ENCODE data around the gene CAMK1.

The CAMK1 gene

DNA sequence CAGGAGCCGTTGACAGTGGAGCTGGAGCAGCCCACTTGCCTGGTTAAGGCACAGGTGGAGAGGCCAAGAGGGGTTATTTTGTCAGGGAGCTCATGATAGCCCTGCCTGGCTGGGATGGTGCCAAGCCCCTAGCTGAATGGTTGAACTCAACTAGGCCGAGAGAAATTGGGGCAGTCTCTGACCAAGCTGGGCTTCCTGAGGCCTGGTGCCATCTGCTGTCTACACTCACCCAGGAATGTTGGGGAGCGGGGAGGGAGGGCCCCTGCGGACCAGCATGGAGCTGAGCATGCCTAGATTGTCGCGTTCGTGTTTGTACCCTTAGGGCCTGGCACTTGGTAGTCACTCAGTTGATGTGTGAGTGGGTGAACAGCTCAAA lies 37.0 kb downstream of the CAMK1 start:
- no peak for DNase-seq

DNA sequence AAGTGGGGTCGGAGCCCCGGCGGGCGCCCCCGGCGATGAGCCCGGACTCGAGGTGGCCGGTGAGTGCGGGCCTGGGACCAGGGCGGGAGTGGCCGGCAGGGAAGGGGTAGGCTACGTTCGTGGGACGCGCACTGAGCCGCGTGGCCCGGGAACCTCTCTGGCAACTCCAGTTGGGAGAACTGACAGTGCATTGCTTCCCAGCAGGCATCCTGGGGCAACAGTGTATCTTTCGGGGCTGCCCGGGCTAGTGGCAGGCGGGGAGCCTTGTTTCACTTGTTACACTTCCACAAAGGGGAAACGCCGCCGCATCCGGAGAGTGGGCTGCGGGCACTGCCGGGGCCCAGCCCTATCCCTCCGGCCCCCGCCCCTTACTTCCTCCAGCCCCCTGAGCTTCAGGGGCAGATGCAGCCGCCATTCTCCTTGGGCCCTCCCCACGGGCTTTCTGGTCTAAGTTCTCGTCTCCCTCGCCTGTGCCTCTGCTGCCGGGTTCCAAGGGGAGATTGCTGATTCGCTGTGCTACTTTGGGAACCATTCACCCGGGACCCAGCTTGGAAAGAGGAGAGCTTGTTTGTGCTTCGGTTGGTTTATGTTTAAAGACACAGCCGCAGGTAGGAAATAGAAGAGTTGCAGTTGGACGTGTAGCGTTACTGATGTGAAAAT lies 37.5 kb downstream of the CAMK1 start:
- peak; percentile 74 for DNase-seq

DNA sequence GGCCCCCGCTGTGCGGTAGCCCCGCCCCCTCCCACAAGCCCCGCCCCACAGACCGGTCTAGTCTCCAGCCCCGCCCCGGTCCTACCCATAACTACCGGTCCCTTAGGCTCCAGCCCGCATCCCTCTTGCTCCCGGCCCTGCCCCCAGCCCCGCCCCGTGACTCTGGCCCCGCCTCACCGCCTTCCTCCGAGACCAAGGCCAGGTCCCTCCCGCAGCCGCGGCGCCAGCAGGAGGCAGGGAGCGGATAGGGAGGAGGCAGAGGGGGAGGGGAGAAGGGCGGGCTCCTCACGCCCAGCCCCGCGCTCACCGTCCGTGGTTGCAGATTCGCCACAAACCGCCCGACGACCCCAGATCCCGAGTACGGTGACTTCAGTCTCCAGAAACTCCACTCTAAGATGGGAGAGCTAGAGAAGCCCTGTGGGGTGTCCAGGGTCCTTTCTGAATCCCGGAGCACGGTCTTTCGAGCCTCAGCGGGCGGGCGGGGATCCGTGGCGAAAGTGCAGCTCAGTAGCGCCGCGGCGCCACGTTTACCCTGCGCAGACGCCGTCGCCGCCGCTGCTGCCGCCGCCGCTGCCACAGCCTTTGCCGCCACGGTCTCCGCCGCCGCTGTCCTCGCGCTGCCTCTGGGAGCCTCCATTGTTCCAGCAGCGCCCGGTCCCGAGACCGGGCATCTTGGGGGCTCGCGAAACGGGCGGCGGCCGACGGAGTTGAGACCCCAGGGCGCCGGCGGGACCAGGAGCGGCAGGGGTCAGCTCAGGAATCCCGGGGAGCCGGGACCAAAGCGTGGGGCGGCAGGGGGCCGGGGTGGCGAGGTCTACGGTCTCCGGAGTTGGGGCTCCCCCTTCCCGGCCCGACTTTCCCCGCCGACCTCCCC lies 38.3 kb downstream of the CAMK1 start, which contains the start of gene BRPF1:
Gene BRPF1 (plus strand): TSS at position 530 of the 874 bp plus-strand sequence. CDS start 2,406 bp downstream, outside the sequence.
- DNase-seq, result peak; percentile 99

DNA sequence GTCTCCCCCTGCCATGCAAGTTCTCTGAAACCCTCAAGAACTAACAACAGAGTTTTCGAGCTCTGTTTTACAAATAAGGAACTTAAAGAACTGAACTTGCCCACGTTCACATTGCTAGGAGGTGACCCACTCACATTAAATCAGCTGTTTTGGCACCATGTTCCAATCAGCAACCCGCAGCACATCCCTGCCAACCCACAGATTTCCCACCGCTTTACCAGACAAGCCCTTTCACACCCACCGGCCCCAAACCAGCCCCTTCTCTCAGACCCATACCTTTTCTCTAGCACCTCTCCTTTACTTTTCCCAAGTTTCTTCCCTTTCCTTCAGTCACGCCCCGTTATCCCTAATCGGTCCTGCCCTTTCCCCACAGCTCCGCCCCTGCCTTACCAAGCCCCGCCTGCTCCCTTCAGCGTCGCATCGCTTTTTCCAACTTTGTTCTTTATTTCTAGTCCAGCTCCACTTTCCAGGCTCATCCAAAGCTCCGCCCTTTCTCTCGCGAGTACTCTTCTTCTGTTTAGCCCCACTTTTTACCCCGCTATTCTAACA lies 39.0 kb downstream of the CAMK1 start:
- no peak for DNase-seq

- no peak for DNase-seq
Measured at GRCh38 chr3:9729419-9729818, 40.3 kb downstream of the CAMK1 start.

DNA sequence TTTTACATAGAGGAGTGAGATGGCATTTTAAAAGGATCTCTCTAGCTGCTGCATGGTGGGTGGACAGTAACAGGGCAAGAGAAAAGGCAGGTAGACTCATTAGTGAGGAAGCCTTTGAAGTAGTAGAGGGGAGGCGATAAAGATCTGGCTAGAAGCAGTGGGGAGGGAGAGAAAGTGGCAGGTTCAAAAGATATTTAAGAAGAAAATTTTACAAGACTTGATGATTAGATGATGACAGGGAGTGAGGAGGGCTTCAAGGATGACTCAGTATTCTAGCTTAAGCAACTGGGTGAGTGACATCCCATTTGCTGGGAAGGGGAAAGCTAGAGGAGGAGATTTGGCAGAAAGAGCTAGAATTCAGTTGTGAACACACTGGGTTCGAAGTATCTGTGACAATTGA lies 42.0 kb downstream of the CAMK1 start:
- DNase-seq, result no peak

DNA sequence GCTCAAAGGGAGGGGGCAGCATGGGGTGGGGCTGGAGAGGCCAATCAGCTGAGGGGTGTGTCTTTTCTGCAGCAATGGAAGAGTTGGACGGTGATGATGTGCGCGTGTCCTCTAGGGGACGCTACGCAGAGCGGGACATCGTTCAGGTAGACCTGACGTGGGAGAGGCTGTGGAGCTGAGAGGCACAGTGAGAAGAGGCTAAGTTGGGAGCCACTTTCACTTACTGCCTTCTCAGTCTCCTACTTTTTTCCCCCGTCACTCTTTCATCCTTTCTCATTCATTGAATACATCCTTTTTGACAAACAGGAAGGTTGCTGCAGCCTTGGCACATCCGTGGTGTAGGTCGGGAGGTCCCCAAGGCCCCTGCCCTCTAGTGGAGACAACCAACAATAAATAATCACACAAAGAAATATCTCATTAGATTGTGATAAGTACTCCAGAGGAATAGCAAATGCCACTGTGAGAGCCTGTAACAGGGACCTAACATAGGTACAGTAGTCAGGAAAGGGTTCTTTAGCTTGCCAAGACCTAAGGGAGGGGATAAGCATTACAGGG lies 42.6 kb downstream of the CAMK1 start:
- peak; percentile 75 for DNase-seq

GRCh38 chr3:9725775-9726515 lies 43.8 kb downstream of the CAMK1 start:
- no peak for DNase-seq

DNA sequence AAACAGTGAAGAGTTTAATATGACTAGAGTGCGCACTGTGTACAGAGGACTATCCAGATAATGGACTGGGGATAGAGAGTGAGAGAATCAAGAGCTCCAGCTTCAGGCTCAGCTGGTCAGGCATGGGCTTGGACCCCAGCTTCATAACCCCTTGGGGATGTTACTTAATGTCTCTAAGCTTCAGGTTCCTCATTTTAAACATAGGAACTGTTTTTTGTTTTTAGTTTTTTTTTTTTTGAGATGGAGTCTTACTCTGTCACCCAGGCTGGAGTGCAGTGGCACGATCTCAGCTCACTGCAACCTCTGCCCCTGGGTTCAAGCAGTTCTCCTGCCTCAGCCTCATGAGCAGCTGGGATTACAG lies 48.1 kb downstream of the CAMK1 start:
- no peak for DNase-seq

- DNase-seq, result no peak
Measured at GRCh38 chr3:9721015-9721699, 48.6 kb downstream of the CAMK1 start.

DNA sequence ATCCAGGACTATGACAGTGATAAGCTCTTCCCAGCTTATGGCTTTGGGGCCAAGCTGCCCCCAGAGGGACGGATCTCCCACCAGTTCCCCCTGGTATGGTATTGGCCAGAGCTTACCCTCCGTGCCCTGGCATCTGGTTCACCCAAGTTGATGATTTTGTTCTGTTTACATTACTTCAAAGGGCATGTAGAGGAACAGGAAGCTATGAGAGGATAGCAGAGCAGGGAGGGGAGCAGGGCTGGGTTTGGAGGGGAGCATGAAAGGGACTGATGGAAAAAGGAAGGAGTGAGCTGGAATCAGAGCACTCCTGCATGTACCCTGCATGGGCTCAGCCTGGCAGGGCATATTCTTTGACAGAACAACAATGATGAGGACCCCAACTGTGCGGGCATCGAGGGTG lies 51.6 kb downstream of the CAMK1 start:
- DNase-seq, result no peak

DNA sequence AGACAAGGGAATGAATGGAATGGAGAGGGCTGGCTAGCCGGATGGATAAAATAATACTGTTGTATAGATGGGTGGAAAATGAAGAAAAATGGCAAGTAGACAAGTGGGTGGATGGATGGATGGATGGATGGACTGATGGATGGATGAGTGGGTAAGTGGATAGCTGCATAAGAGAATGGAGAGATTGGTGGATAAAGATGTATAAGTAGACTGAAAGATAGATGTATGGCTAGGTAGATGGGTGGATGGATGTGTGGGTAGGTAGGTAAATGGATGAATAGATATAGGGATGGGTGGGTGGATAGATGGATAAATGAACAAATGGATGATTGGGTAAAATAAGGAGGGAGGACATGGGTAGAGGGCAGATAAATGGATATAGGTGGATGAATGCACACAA lies 52.2 kb downstream of the CAMK1 start:
- DNase-seq, result no peak

- DNase-seq, result no peak
Measured at GRCh38 chr3:9716801-9717555, 52.8 kb downstream of the CAMK1 start.

DNA sequence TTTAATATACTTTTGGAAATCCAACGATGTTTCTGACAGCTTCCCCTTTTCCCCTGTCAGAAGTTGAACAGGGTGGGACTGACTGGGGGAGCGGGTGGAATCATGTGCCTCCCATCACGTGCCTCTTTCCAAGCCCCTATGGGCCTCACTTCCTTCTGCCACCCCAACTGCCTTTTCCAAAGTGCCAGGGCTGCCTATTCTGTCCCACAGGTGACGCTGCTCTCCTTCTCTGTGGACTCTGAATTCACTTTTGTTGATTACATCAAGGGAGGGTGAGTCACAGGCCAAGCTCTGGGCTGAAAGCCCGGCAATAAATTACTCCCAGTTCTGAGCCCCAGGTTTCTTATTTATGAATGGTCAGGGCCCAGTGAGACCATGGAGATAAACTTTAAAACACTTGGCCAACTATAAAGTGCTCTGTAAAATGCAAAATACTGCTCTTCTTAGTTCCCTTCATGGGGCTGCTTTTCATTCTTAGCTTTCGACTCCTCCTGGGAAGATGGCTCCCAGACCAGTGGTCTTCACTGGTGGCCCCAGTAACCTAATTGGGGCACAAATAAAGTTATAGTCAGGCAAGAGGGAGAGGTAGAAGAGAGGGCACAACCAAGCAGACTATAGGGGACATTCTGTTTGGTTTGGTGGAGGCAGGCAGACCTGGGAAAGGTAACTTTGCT lies 53.8 kb downstream of the CAMK1 start:
- DNase-seq, result no peak

DNA sequence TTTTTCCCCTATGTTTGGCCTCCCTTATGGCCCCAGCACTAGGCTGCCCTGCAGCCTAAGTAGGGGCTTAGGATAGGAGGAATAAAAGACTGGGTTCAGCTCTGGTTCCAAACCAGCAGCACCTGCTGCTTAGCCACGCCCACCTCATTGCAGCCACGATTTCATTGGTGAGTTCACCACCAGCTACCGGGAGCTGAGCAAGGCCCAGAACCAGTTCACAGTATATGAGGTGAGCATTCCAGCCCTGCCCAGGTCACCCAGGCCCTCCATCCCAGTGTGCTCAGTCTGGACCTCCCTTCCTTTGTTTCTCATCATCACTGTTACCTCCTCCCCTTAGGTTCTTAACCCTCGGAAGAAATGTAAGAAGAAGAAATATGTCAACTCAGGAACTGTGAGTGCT lies 54.6 kb downstream of the CAMK1 start:
- no peak for DNase-seq

- DNase-seq, result no peak
Measured at GRCh38 chr3:9713142-9713541, 56.6 kb downstream of the CAMK1 start.

DNA sequence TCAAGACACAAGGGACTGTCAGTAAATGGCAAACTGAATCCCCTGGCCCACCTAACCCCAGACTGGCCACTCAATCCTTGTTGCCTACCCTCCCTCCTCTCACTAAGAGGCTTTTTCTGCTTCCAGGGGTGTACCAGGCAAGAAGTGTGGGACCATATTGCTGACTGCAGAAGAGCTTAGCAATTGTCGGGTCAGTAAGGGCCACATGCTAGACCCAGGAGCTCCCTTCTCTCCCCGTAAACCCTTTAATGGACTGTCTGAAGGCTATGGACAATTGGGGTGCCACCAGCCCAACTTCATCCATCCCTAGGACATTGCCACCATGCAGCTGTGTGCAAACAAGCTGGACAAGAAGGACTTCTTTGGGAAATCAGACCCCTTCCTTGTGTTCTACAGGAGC lies 57.3 kb downstream of the CAMK1 start:
- DNase-seq, result no peak

DNA sequence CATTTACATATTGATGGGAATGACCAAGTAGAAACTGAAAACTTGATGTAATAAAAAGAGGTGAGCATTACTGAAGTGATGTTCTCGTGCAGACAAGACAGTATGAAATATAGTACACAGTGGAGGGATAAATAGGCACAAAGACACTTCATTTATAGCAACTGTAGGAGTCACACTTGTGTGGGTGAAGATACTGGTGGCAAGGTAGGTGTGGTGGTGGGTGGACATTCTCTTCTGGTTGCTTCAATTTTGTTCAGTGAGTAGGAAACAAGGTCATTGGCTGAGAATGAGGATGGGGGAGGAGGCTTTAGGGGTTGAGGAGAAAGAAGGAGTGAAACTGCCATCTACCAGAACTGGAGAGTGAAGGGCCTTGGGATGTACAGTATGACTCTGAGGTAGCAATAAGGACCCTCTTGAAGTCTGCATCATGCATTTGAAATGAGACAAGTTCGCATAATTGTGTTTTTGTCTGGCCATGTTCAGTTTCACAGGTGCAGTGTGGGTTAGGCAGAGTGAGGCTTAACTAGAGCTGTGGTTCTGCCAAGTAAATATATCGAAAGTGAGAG lies 59.5 kb downstream of the CAMK1 start:
- DNase-seq, result no peak
